Aorta (tissue), 5 donors: Measurements from ENCODE around the gene FAM53A. TPM values are rescaled to one million over a fixed set of nuclear protein-coding genes. Genes with fewer than 3 reads are reported as not detected.

Experiments used
- ATAC-seq: fragments of 200-7000 bp; cut with Tn5 transposase; one replicate; pipeline ENCODE4 v1.9.1; 2022; ENCODE audit warnings: moderate library complexity; ENCODE audit not compliant: low FRiP score
- DNase-seq, 2 donors: peaks; one replicate each; pipeline ENCODE4 v3.0.0-alpha.2; 2020
- H3K27ac ChIP-seq, 2 donors: one replicate each; pipeline ENCODE4 v1.5.1; 2013; ENCODE audit warnings: low read length in 2 of 2, mild to moderate bottlenecking in 2 of 2, moderate library complexity in 2 of 2, control low read depth in 1 of 2, inconsistent platforms in 1 of 2, low read depth in 1 of 2
- H3K27me3 ChIP-seq, 2 donors: one replicate each; pipeline ENCODE4 v1.6.1; 2013; ENCODE audit warnings: control low read depth in 1 of 2, low read length in 1 of 2, mild to moderate bottlenecking in 1 of 2, moderate library complexity in 1 of 2; ENCODE audit not compliant: insufficient read depth in 2 of 2, control insufficient read depth in 1 of 2
- H3K36me3 ChIP-seq, 2 donors: one replicate each; pipeline ENCODE4 v1.6.1; 2013; ENCODE audit warnings: control low read depth in 1 of 2, low read length in 1 of 2, mild to moderate bottlenecking in 1 of 2; ENCODE audit not compliant: insufficient read depth in 2 of 2, control insufficient read depth in 1 of 2
- H3K4me1 ChIP-seq, 2 donors: one replicate each; pipeline ENCODE4 v1.6.1; 2013; ENCODE audit warnings: low read length in 2 of 2, control low read depth in 1 of 2, mild to moderate bottlenecking in 1 of 2, moderate library complexity in 1 of 2; ENCODE audit not compliant: insufficient read depth in 2 of 2, control insufficient read depth in 1 of 2
- H3K4me3 ChIP-seq, 2 donors: one replicate each; pipeline ENCODE4 v1.5.1; 2013; ENCODE audit warnings: low read length in 2 of 2, control low read depth in 1 of 2, mild to moderate bottlenecking in 1 of 2
- H3K9me3 ChIP-seq: one replicate; pipeline ENCODE4 v1.6.1; 2013; ENCODE audit warnings: mild to moderate bottlenecking, low read length; ENCODE audit not compliant: control insufficient read depth
- WGBS, 2 donors: extraction: QIAGEN DNeasy Blood & Tissue Kit; methylation state at CpG; one replicate each; pipeline ENCODE4 v1.1.7; 2013; 5-methylcytosine and 5-hydroxymethylcytosine counted together
- intact Hi-C, 2 donors: fragments of 100-400 bp; cut with DNase I; formaldehyde crosslinking; loops; one replicate each; pipeline versions ENCODE4 v1.14.2 to v1.15.0; 2022
- polyA plus RNA-seq, 2 donors: library from polyadenylated mRNA; stranded (reverse); fragments of 200-250 nt; gene quantifications; one replicate each; pipeline ENCODE4 v1.2.3, GENCODE V29; 2013
- total RNA-seq, 2 donors: library from RNA; stranded (reverse); fragmentation: NEBNext Ultra II Directional; extraction: Animal tissue kit (Norgen Biotek cat#: 25700); gene quantifications; one replicate each; pipeline ENCODE4 v1.2.1, GENCODE V29; 2021
- donor health status: healthy with polysubstance abuse.
- donor health status: Bipolar disorder and iron deficiency.
- donor health status: DM: no; HTN: no; CAD: no.
- donor health status: DM: no; HTN: no; CAD: no.
- donor health status: DM: yes; HTN: yes; CAD: no.

The FAM53A gene
- total and polyA plus RNA-seq, 4 donors = 0.77 to 1.9 (median 1.5) TPM; not detected in 1

DNA sequence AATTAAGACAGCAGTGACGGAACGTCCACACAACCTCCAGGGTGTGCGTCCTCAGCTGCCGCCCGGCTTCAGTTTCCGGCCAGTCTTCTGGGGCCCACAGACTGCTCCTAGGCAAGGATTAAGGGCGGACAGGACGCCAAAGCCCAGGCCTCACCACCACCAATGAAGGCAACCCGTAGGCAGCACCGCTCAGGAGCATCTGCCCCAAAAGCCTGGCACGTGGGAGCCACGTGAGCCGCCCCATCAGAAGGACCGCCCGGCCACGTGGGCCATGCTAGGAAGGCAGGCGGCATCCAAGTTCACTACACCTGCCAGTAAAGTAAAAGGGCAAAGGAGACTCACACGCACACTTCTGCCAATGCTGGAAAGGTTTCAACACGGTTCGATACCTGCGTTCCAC lies 14.3 kb downstream of the FAM53A start:
- Histone ChIP-seq H3K27me3 (no peaks in the 10 kb centered on the region), H3K36me3 (no peaks in the 10 kb centered on the region), H3K4me3 (no peak overlapping the region), H3K9me3 (no peaks in the 10 kb centered on the region), H3K27ac (no peak overlapping the region), H3K4me1 (no peaks in the 10 kb centered on the region)
- intact Hi-C loops = no loop called here
- DNase-seq (no peak), ATAC-seq (no peak)
- WGBS, 2 donors = 97% methylated on average over 21 of the region's 21 CpGs

- Histone ChIP-seq H3K9me3 (no peaks in the 10 kb centered on the region), H3K4me1 (no peaks in the 10 kb centered on the region), H3K36me3 (no peaks in the 10 kb centered on the region), H3K27ac (no peak overlapping the region), H3K27me3 (no peaks in the 10 kb centered on the region), H3K4me3 (no peak overlapping the region)
- intact Hi-C loops = no loop called here
- ATAC-seq = no peak
- no peak for DNase-seq
- 89 to 96% methylated on average over 12 of the region's 12 CpGs for WGBS, 2 donors
Observed at GRCh38 chr4:1669270-1669669, 14.8 kb downstream of the FAM53A start.

GRCh38 chr4:1668488-1668840 lies 15.6 kb downstream of the FAM53A start:
- intact Hi-C loops = no loop called here
- 90 to 94% methylated on average over 8 of the region's 8 CpGs for WGBS, 2 donors
- H3K4me1 ChIP-seq = no peaks in the 10 kb centered on the region
- DNase-seq = no peak
- H3K36me3 ChIP-seq = no peaks in the 10 kb centered on the region
- H3K27me3 ChIP-seq = no peaks in the 10 kb centered on the region
- ATAC-seq = no peak
- no peaks in the 10 kb centered on the region for H3K9me3 ChIP-seq
- no peak overlapping the region for H3K27ac ChIP-seq
- H3K4me3 ChIP-seq = no peak overlapping the region

DNA sequence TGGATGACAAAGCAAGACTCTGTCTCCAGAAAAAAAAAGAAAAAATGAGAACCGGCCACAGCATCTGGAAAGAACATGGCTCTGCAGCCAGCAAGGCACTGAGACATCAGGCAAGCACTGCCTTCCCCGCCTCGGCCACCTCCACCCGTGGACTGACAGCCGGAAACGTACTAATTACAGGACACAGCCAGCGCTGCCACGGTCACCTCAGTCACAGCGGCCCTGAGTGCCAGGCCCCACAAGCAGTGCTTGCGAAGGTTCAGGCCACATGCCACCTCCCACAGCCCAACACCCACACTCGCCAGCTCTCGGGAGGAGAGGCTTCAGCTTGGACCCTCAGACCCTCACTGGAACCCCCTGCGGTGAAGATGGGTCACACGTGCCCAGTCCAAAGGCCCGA lies 16.8 kb downstream of the FAM53A start:
- Histone ChIP-seq H3K27me3 (no peaks in the 10 kb centered on the region), H3K4me1 (no peaks in the 10 kb centered on the region), H3K27ac (no peak overlapping the region), H3K4me3 (no peak overlapping the region), H3K36me3 (no peaks in the 10 kb centered on the region), H3K9me3 (no peaks in the 10 kb centered on the region)
- ATAC-seq (no peak), DNase-seq (no peak)
- intact Hi-C loops = no loop called here
- WGBS, 2 donors = 93 to 95% methylated on average over 15 of the region's 15 CpGs

DNA sequence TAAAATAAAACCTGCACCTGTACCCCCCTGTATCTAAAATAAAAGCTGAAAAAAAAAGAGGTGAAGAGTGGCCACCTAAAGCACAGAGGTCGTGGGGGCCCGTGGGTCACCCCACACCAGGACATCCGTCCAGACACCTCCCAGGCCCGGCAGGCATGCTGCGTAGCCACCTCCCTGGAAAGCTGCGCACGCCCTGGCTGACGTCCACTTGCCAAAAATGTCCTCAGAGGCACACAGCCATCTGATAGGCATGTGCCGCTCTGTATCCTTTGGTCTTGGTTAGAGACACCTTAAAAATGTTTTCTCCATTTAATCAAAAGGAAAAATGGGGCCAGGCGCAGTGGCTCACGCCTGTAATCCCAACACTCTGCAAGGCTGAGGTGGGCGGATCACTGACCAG lies 17.7 kb downstream of the FAM53A start:
- WGBS, 2 donors = 21 to 25% methylated on average over 12 of the region's 12 CpGs
- Histone ChIP-seq H3K9me3 (no peaks in the 10 kb centered on the region), H3K4me1 (no peaks in the 10 kb centered on the region), H3K4me3 (no peak overlapping the region), H3K27me3 (no peaks in the 10 kb centered on the region), H3K36me3 (no peaks in the 10 kb centered on the region), H3K27ac (no peak overlapping the region)
- no peak for ATAC-seq
- DNase-seq = no peak
- intact Hi-C loops = no loop called here

DNA sequence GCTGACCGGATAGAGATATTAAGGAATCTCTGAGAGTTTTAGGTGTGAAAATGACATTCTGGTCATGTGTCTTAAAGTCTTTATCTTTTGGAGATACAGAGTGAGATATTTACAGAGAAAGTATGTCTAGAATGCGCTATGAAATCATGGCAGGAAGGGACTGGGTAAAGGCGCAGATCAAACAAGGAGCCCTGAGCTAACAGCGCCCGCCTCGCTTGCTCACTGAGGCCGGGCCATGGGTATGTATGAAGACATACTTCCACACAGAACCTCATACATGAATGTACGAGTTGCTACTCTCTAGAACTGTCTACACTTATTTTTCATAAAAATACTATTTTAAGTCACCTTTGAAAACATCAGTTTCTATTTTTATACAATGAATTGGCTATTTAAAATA lies 20.0 kb downstream of the FAM53A start:
- WGBS, 2 donors = 62 to 66% methylated on average over 8 of the region's 8 CpGs
- H3K9me3 ChIP-seq = no peaks in the 10 kb centered on the region
- ATAC-seq (no peak), DNase-seq (no peak)
- no peak overlapping the region for H3K4me3 ChIP-seq
- intact Hi-C loops = no loop called here
- no peaks in the 10 kb centered on the region for H3K27me3 ChIP-seq
- no peak overlapping the region for H3K27ac ChIP-seq
- no peaks in the 10 kb centered on the region for H3K4me1 ChIP-seq
- H3K36me3 ChIP-seq = no peaks in the 10 kb centered on the region

DNA sequence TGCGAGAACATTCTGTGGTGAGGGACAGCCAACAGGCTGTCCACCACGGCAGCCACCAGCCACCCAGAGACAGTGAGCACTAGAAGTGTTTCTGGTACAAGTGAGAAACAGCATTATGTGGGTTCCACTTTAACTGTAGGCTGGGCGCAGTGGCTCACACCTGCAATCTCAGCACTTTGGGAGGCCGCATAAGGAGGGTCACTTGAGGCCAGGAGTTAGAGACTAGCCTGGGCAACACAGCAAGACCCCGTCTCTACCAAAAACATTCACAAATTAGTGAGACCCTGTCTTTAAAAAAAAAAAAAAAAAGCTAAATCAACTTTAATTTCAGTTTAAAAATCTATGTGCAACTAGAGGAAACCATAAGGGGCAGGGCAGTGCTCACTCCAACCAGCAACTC lies 20.6 kb downstream of the FAM53A start:
- no peaks in the 10 kb centered on the region for H3K36me3 ChIP-seq
- no peaks in the 10 kb centered on the region for H3K27me3 ChIP-seq
- ATAC-seq (no peak), DNase-seq (no peak)
- H3K4me3 ChIP-seq = no peak overlapping the region
- H3K9me3 ChIP-seq = no peaks in the 10 kb centered on the region
- H3K27ac ChIP-seq = no peak overlapping the region
- intact Hi-C loops = no loop called here
- WGBS, 2 donors = 95 to 96% methylated on average over 5 of the region's 5 CpGs
- H3K4me1 ChIP-seq = no peaks in the 10 kb centered on the region

- ATAC-seq (no peak), DNase-seq (no peak)
Observed at GRCh38 chr4:1661695-1662094, 22.4 kb downstream of the FAM53A start.

DNA sequence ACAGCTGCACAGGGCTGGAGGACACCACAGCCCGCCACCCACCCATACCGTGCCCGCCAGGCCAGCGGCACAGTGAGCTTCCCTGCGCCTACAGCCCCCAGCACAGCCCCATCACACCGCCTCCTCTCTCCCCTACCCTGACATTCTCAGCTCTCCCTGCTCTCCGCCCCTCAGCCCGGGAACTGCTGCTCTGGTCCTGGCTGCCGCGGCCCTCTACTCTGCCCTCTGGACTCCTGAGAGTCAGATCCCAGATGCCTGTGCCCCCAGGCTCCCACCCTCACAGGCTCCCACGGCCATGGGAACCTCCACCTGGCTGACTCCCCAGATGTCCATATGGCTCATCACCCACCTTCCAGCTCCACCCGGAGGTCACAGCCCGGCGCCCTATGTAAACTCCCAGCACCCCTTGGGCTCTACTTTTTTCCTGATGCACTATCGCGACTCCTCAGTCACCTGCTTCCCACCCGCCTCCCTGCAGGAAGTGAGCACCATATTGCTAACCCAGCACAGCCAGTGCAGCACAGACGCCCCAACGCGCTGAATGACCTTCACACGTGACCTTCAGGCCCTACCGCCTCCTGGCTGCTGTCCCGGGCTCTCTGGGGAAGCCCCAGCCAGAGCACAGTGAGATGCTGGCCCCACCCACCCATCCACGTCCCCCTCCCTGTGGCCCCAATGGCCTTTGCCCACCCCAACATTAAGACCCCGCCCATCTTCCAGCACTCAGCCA lies 23.0 kb downstream of the FAM53A start:
- H3K27me3 ChIP-seq = no peaks in the 10 kb centered on the region
- no peaks in the 10 kb centered on the region for H3K36me3 ChIP-seq
- intact Hi-C loops = no loop called here
- DNase-seq (no peak), ATAC-seq (no peak)
- H3K4me1 ChIP-seq = no peaks in the 10 kb centered on the region
- no peaks in the 10 kb centered on the region for H3K9me3 ChIP-seq
- WGBS, 2 donors = 88 to 89% methylated on average over 25 of the region's 25 CpGs
- no peak overlapping the region for H3K27ac ChIP-seq
- H3K4me3 ChIP-seq = no peak overlapping the region

More at GRCh38 chr4:1661695-1662094, 22.4 kb downstream of the FAM53A start:
- no peaks in the 10 kb centered on the region for H3K27me3 ChIP-seq
- no peak overlapping the region for H3K27ac ChIP-seq
- H3K9me3 ChIP-seq = no peaks in the 10 kb centered on the region
- H3K4me3 ChIP-seq = no peak overlapping the region
- no peaks in the 10 kb centered on the region for H3K4me1 ChIP-seq
- WGBS, 2 donors = 89 to 91% methylated on average over 14 of the region's 14 CpGs
- intact Hi-C loops = no loop called here
- H3K36me3 ChIP-seq = no peaks in the 10 kb centered on the region
